LoVo (cell line): ENCODE data around the gene FUBP1.
"Not testable (repeated sequence)": the region's sequence is repeated elsewhere in the genome, so short reads cannot be mapped to it uniquely, and the experiment has no call there.

Source experiments
- DNase-seq: peaks from one replicate; pipeline ENCODE4 v3.0.0-alpha.2; 2016; ENCODE audit warnings: low spot score

Gene FUBP1

GRCh38 chr1:77945345-77945744 lies 33.5 kb downstream of the FUBP1 start:
- DNase-seq, result no peak

GRCh38 chr1:77942400-77943140 lies 36.3 kb downstream of the FUBP1 start:
- no peak for DNase-seq

GRCh38 chr1:77940921-77941570 lies 37.8 kb downstream of the FUBP1 start:
- DNase-seq, result no peak

GRCh38 chr1:77938651-77939050 lies 40.2 kb downstream of the FUBP1 start:
- DNase-seq, result no peak

GRCh38 chr1:77929806-77930205 lies 49.1 kb downstream of the FUBP1 start:
- no peak for DNase-seq

- no peak for DNase-seq
These were observed 51.5 kb downstream of the FUBP1 start for GRCh38 chr1:77927414-77927813.

GRCh38 chr1:77926561-77927357 lies 52.1 kb downstream of the FUBP1 start:
- DNase-seq, result no peak

- no peak for DNase-seq
These were observed 52.9 kb downstream of the FUBP1 start for GRCh38 chr1:77925956-77926355.

GRCh38 chr1:77925518-77925917 lies 53.4 kb downstream of the FUBP1 start:
- DNase-seq, result no peak

GRCh38 chr1:77918918-77919317 lies 60.0 kb downstream of the FUBP1 start:
- not testable (repeated sequence) for DNase-seq

- DNase-seq, result no peak
These were observed 68.8 kb downstream of the FUBP1 start for GRCh38 chr1:77910116-77910515.

- DNase-seq, result no peak
These were observed 72.2 kb downstream of the FUBP1 start for GRCh38 chr1:77906624-77907023.

- DNase-seq, result no peak
These were observed 72.8 kb downstream of the FUBP1 start for GRCh38 chr1:77906019-77906545.

- no peak for DNase-seq
These were observed 73.3 kb downstream of the FUBP1 start for GRCh38 chr1:77905603-77906002.

GRCh38 chr1:77900687-77901293 lies 78.1 kb downstream of the FUBP1 start:
- DNase-seq, result peak; percentile 29

- DNase-seq, result no peak
These were observed 79.1 kb downstream of the FUBP1 start for GRCh38 chr1:77899647-77900320.
